KG1 (cell line): ENCODE measurements around the gene ACADSB.

Source experiments
- DNase-seq: peaks from one replicate; lab custom pipeline; 2025; lab: John Stamatoyannopoulos, UW

ACADSB gene

GRCh38 chr10:123008355-123009104 is at the start of gene ACADSB, which contains the start of gene IKZF5:
TSS of gene ACADSB (plus strand) at chr10:123009006. CDS start at chr10:123009030, 24 bp downstream.
TSS of gene IKZF5 (minus strand) at chr10:123008795. CDS start at chr10:122998625, 10,170 bp downstream.
- DNase-seq: peak; percentile 87

DNA sequence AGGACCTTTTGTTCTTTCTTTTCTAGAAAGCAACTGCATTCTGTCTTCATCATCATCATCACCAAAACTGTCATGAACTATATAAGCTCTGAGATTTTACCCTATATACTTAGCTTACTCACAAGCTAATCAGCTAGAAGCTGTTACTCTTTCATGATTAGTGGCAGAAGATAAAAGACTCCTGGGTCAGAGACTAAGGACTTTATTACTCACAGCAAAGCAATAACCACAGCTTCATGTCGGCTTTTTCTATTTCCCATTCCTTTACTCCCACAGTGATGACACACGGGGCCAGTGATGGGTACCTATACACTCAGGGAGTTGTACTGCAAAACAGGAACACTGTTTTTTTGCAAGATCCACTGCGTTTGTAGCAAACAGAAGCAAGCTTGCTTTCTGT is 46.4 kb upstream of the ACADSB start:
- no peak for DNase-seq

DNA sequence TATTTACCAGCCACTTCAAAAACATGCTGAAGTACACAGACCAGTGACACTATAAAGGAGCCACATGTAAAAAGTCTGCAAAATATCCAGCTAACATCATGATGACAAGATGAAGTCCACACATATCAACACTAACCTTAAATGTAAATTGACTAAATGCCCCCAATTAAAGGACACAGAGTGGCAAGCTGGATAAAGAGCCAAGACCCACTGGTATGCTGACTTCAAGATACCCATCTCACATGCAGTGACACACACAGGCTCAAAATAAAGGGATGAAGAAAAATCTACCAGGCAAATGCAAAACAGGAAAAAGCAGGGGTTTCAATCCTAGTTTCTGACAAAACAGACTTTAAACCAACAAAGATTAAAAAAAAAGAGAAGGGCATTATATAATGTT is 41.9 kb upstream of the ACADSB start:
- DNase-seq: no peak

- no peak for DNase-seq
These were observed 40.1 kb upstream of the ACADSB start for GRCh38 chr10:122968698-122969097.

DNA sequence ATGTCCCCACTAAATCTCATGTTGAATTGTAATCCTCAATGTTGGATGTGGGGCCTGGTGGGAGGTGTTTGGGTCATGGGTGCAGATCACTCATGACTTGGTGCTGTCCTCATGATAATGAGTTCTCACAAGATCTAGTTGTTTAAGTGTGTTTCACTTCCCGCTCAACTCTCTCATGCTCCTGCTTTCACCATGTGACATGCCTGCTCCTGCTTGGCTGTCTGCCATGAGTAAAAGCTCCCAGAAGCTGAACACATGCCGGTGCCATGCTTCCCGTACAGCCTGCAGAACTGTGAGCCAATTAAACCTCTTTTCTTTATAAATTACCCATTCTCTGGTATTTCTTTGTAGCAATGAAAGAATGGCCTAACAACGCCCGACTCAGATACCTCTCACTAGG is 34.8 kb upstream of the ACADSB start:
- no peak for DNase-seq

GRCh38 chr10:122974543-122975064 is 34.2 kb upstream of the ACADSB start:
- DNase-seq: no peak

DNA sequence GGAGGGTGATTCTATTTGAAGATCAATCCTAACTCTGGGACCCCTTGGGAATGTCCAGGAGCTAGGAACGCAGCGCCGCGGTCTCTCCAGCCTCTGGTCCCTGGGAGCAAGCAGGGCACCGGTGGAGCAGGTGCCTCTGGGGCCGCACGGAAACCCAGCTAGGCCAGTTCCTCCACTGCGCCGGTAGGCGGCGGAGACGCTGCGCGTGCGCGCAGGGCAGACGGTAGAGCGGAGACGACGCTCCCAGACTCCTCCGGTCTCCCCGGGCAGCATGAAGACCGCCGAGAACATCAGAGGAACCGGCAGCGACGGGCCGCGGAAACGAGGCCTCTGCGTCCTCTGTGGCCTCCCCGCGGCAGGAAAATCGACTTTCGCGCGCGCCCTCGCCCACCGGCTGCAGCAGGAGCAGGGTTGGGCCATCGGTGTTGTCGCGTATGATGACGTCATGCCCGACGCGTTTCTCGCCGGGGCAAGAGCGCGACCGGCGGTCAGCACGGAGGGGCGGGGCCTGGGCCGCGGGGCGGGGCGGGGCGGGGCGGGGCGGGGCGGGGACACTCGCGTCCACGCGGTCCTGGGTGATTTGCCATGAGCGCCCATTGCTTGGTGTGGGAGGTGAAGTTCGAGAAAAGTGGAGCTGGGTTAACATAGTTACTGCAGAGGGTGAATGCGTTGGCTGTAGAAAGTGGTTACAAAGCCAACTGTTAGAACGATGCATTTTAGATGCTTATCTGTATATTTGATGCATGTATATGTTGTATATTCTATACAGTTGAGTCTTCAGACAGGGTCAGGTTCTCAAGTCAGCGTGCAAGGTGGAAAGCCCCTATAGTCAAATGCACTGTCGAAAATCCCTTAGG is 28.4 kb upstream of the ACADSB start, which contains the start of gene PSTK:
Gene PSTK (plus strand): TSS at position 193 of the 857 bp plus-strand sequence. CDS start 79 bp downstream, at position 272.
- DNase-seq: peak; percentile 93

DNA sequence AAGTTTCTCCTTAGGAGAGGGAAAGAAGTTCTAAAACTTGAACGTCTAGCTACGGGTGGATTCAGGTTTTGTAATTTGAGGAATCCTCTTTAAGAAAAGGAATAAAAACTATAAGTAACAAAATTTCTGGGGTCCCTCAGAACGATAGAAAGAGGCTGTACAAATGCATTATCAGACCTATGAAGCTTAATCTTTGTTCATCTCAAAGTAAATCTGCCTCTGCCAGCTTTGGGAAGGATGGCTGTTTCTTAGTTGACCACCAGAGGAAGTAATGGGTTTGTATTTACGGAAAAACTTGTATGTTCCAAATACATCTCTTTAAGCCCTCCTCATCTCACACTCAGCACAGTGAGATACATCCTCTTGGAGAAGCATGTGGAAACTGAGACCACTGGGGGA is 27.7 kb upstream of the ACADSB start:
- peak; percentile 80 for DNase-seq

- DNase-seq: no peak
These were observed 24.9 kb upstream of the ACADSB start for GRCh38 chr10:122983898-122984297.

- no peak for DNase-seq
These were observed 24.1 kb upstream of the ACADSB start for GRCh38 chr10:122984708-122985107.

DNA sequence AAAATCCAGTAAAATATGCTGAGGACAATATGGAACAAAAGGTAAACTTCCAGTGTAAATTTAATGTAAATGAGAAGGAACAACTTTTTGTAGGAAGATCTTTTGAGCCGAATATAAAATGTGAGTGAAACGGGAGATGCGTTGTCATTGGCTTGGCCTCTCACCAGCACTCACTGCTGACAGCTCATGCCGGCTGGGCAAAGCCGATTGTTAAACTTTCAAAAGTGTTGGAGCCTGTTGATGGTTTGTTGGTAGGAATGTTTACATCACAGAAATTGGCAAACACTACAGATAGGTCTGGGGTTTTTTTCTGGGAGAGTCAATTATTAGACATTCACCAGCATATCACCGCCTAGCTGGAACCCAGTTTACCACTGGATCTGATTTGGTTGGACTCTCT is 22.5 kb upstream of the ACADSB start:
- DNase-seq: no peak

GRCh38 chr10:122988501-122988900 is 20.3 kb upstream of the ACADSB start:
- no peak for DNase-seq

GRCh38 chr10:122990278-122990677 is 18.5 kb upstream of the ACADSB start:
- no peak for DNase-seq

GRCh38 chr10:122992031-122992585 is 16.7 kb upstream of the ACADSB start:
- DNase-seq: no peak

DNA sequence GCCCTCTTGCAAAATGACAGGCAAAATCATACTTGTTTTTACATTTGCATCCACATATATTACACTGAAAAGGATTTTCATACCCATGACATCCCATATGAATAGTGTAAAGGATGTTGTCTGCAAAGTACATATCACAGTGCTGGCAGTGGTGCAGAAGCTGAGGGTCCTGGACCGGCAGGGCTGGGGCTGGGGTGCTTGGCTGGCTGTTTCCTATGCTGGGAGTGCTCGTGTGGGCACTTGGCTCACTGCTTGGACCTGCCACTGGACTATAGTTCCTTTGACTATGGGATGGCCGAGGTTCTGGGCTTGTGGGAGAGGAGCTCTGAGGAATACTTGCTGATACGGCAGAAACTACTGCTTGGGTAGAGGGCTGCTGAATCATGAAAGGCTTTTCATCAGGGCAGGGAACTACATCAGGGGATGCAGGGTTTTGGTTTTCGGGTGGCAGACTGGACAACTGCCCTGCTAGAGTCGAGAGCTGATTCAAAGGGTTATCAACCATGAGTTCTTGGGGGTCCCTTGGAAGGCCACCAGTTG is 14.9 kb upstream of the ACADSB start:
- DNase-seq: no peak

GRCh38 chr10:122995936-122996335 is 12.9 kb upstream of the ACADSB start:
- DNase-seq: no peak

DNA sequence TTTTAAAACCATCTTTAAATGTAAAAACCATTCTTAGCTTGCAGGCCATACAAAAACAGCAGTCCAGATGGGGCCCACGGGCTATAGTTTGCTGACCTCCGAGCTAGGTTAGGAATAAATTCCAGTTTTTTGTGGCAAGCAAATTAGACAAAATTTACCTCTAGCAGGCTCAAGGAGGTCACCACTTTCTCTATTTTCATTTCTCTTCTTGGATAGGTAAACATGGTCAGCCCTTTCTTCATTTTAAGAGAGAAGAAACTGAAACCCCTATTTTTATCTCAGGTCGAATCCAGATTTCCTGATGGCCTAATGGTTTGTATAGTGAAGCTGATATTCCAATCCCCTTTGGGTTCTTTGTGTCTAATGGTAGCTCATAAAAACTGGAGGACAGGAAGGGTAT is 10.9 kb upstream of the ACADSB start:
- no peak for DNase-seq

DNA sequence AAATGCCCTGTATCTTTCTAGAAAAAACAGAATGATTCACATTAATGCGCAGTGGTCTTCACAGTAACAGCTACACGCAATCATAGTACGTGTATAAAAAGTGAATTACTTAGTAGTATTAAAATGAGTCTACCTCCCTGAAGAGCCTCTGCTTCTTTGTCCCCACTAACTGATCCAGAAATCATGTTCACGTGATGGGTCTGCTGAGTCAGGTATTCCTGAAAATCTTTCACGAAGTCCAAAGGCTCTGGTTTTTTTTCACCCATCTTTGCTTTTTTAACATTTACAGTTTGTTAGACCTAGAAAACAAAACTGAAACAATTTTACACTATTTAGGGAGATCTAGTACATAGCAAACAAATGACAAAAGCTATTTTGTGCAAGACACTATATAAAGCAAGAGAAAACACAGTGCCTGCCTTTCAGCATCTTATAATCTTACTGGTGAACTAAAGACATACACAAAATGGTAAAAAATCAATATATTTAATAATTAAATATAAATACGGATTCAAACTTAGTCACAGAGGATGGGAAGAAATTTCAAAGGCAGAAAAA is 10.4 kb upstream of the ACADSB start:
- DNase-seq: no peak

- DNase-seq: no peak
These were observed 9.9 kb upstream of the ACADSB start for GRCh38 chr10:122998934-122999333.

- DNase-seq: no peak
These were observed 9.5 kb upstream of the ACADSB start for GRCh38 chr10:122999347-122999746.

DNA sequence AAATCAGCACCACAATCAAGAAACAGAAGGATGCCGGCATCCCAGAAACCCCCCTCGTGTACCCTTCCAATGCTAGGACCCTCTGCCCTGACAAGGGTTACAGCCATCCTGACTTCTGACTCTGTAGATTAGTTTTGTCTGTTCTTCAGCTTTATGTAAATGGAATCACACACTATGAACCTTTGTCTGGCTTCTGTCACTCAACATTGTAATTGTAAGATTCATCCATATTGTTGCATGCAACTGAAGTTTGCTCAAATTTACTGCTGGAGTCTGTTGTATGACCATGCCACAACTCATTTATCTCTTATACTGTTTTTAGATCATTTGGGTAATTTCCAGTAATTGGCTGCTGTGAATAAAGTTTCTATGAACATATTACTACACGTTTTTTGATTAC is 8.7 kb upstream of the ACADSB start:
- no peak for DNase-seq

- DNase-seq: no peak
These were observed 7.4 kb upstream of the ACADSB start for GRCh38 chr10:123001370-123001769.
